Measurements from ENCODE around the gene WDR89.

DNA sequence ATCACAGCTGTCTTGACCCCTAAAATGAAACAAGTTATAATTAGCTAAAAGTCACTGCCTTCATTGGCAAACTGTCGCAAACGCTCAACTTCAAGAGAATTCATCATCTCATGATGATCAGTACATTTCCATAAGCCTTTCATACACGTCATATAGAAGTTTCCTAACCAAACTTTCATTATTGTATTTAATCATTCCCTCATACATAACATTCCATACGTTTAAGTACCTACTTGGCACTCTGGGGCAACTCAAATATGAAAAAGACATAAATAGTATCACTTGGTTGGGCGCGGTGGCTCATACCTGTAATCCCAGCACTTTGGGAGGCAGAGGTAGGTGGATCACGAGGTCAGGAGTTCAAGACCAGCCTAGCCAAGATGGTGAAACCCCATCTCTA is 86.1 kb downstream of the WDR89 start:
- TF ChIP-seq, protein P1, sequence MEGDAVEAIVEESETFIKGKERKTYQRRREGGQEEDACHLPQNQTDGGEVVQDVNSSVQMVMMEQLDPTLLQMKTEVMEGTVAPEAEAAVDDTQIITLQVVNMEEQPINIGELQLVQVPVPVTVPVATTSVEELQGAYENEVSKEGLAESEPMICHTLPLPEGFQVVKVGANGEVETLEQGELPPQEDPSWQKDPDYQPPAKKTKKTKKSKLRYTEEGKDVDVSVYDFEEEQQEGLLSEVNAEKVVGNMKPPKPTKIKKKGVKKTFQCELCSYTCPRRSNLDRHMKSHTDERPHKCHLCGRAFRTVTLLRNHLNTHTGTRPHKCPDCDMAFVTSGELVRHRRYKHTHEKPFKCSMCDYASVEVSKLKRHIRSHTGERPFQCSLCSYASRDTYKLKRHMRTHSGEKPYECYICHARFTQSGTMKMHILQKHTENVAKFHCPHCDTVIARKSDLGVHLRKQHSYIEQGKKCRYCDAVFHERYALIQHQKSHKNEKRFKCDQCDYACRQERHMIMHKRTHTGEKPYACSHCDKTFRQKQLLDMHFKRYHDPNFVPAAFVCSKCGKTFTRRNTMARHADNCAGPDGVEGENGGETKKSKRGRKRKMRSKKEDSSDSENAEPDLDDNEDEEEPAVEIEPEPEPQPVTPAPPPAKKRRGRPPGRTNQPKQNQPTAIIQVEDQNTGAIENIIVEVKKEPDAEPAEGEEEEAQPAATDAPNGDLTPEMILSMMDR (conservative IDR thresholded peaks at IDR 0.05) = no peak
- TF ChIP-seq EZH2 (IDR thresholded peaks at IDR 0.05; ENCODE audit: low read depth) = no peak

Data from PC-9 (cell line).